CD4-positive, alpha-beta T cell (primary cell): ENCODE data around the gene DCTPP1. TPM values are rescaled to one million over a fixed set of nuclear protein-coding genes. Genes with fewer than 3 reads are reported as not detected.

Experiments
- ATAC-seq: fragments of 200-7000 bp; cut with Tn5 transposase; one replicate; pipeline ENCODE4 v1.10.0; 2022; ENCODE audit warnings: mild to moderate bottlenecking; ENCODE audit not compliant: poor library complexity
- CTCF ChIA-PET: fragments of 350-600 bp; sonication (Branson Sonifier 250); formaldehyde crosslinking; loops from one replicate; lab custom pipeline; 2021; ENCODE audit warnings: antibody characterized with exemption, inconsistent platforms; lab: Charles Lee
- POLR2A ChIA-PET: fragments of 350-600 bp; sonication (Branson Sonifier 250); formaldehyde crosslinking; loops from one replicate; lab custom pipeline; 2021; ENCODE audit warnings: antibody characterized with exemption, inconsistent platforms; lab: Charles Lee
- DNase-seq, 14 experiments: peaks; one replicate each; pipeline ENCODE4 v3.0.0-alpha.2; 2013 to 2020; ENCODE audit warnings: mixed read lengths in 2 of 14
- H3K27ac ChIP-seq, 2 donors: one replicate each; pipeline versions ENCODE4 v1.5.1 to v1.7.0; 2013; ENCODE audit warnings: low read length in 2 of 2, low read depth in 1 of 2, mild to moderate bottlenecking in 1 of 2
- H3K27me3 ChIP-seq, 2 experiments: 1 replicate in 1 of 2; 2 replicates in 1 of 2; pipeline versions ENCODE4 v1.6.1 to v1.7.0; 2013; ENCODE audit warnings: low read length in 2 of 2, control low read depth in 1 of 2, mild to moderate bottlenecking in 1 of 2, moderate library complexity in 1 of 2; ENCODE audit not compliant: insufficient read depth in 2 of 2, control insufficient read depth in 1 of 2
- H3K36me3 ChIP-seq: one replicate; pipeline ENCODE4 v1.6.1; 2013; ENCODE audit warnings: low read length, control low read depth; ENCODE audit not compliant: insufficient read depth
- H3K4me1 ChIP-seq: one replicate; pipeline ENCODE4 v1.6.1; 2013; ENCODE audit warnings: low read length, control low read depth; ENCODE audit not compliant: insufficient read depth
- H3K4me3 ChIP-seq: one replicate; pipeline ENCODE4 v1.5.1; 2013; ENCODE audit warnings: mild to moderate bottlenecking, low read length, moderate library complexity
- H3K9me3 ChIP-seq, 2 experiments: 1 replicate in 1 of 2; 2 replicates in 1 of 2; pipeline versions ENCODE4 v1.6.1 to v1.7.0; 2013; ENCODE audit warnings: low read length in 2 of 2, mild to moderate bottlenecking in 2 of 2, control low read depth in 1 of 2, moderate library complexity in 1 of 2; ENCODE audit not compliant: control insufficient read depth in 1 of 2, insufficient read depth in 1 of 2
- H3K27ac Mint-ChIP-seq: one replicate; pipeline ENCODE4 v1.8.0; 2020; ENCODE audit warnings: mixed read lengths
- H3K27me3 Mint-ChIP-seq: one replicate; pipeline ENCODE4 v1.8.0; 2021; ENCODE audit warnings: mixed read lengths
- H3K36me3 Mint-ChIP-seq: one replicate; pipeline ENCODE4 v1.8.0; 2021; ENCODE audit warnings: low read depth, mixed read lengths
- H3K4me1 Mint-ChIP-seq: one replicate; pipeline ENCODE4 v1.8.0; 2021; ENCODE audit warnings: low read depth, mixed read lengths
- H3K4me3 Mint-ChIP-seq: one replicate; pipeline ENCODE4 v1.8.0; 2020; ENCODE audit warnings: mild to moderate bottlenecking, mixed read lengths
- H3K9me3 Mint-ChIP-seq: one replicate; pipeline ENCODE4 v1.8.0; 2020; ENCODE audit warnings: mixed read lengths
- CTCF ChIP-seq: fragments of 200-600 bp; IDR thresholded peaks from one replicate; pipeline ENCODE4 v1.8.0; 2022; ENCODE audit warnings: antibody characterized with exemption, mild to moderate bottlenecking
- intact Hi-C, 2 experiments: fragments of 100-400 bp; cut with DNase I in 1 of 2; cut with micrococcal nuclease in 1 of 2; formaldehyde crosslinking; loops; one replicate each; pipeline versions ENCODE4 v1.15.1 to v1.9.0; 2023 to 2025; cut with DNase I, micrococcal nuclease
- total RNA-seq, 174 experiments: library from RNA in 2 of 174; stranded (reverse) in 2 of 174; gene quantifications; one replicate each; pipeline ENCODE4 v1.2.3 and lab custom pipeline; 2021 to 2026

The DCTPP1 gene
- total RNA-seq, 2 experiments from 2014 or later: 5.4 to 6.5 TPM

DNA sequence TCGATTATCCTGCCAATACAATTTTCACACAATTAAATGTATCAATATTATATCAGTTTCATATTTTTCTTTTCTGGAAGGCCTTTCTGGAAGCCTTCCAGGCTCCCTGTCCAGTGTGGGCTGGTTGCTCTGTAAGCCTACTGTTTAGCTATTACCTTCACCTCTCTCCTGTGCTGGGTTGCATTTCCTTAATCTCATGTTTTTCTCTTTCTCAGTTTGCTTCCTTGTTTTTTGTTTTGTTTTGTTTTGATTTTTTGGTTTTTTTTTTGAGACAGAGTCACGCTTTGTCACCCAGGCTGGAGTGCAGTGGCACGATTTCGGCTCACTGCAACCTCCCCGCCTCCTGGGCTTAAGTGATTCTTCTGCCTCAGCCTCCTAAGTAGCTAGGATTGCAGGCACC lies 9.0 kb upstream of the DCTPP1 start:
- Mint-ChIP-seq H3K27me3 (no peaks in the 10 kb centered on the region), H3K36me3 (peaks cover 9% of the 10 kb centered on the region), H3K4me1 (peaks cover 20% of the 10 kb centered on the region), H3K4me3 (no peak overlapping the region), H3K27ac (no peak overlapping the region), H3K9me3 (no peaks in the 10 kb centered on the region)
- Histone ChIP-seq H3K4me1 (peaks cover 18% of the 10 kb centered on the region), H3K9me3 (no peaks in the 10 kb centered on the region), H3K27ac (no peak overlapping the region), H3K4me3 (no peak overlapping the region), H3K36me3 (peaks cover 8% of the 10 kb centered on the region), H3K27me3 (no peaks in the 10 kb centered on the region)
- DNase-seq: no peak
- intact Hi-C loops: no loop called here
- TF ChIP-seq CTCF: no peak
- POLR2A ChIA-PET: no interaction called here
- ATAC-seq: no peak
- CTCF ChIA-PET: no interaction called here

GRCh38 chr16:30437511-30438046 lies 7.7 kb upstream of the DCTPP1 start:
- ChIA-PET POLR2A (no interaction called here), CTCF (interaction anchor here (1.1 kb wide), 1 partner anchor 11 kb away, joined by 3 read pairs; no protein-coding TSS in a partner anchor)
- Histone ChIP-seq H3K27ac (no peak overlapping the region), H3K27me3 (no peaks in the 10 kb centered on the region), H3K9me3 (no peaks in the 10 kb centered on the region), H3K4me1 (peaks cover 10% of the 10 kb centered on the region), H3K36me3 (no peaks in the 10 kb centered on the region), H3K4me3 (no peak overlapping the region)
- Mint-ChIP-seq H3K27me3 (no peaks in the 10 kb centered on the region), H3K4me1 (peaks cover 15% of the 10 kb centered on the region), H3K9me3 (no peaks in the 10 kb centered on the region), H3K36me3 (no peaks in the 10 kb centered on the region), H3K27ac (no peak overlapping the region), H3K4me3 (no peak overlapping the region)
- DNase-seq (no peak), ATAC-seq (no peak)
- TF ChIP-seq CTCF: no peak
- intact Hi-C loops: no loop called here

DNA sequence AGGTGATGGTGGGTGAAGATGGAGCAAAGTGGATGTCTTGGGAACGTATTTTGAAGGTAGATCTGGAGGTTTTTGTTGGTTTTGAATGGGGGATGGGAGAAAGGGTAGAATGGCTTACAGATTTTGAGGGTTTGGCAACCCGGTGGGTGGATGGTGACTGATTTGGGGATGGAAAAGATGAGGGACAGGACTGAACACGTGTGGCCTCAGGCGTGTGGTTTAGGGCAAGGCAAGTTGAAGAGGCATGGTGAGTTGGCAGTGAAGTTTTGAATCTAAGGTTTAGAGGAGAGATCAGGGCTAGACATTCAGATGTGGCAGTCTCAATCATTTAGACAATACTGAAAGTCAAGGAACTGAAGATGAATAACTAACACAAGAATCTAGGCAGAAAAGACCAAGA lies 5.0 kb upstream of the DCTPP1 start:
- TF ChIP-seq CTCF: no peak
- H3K36me3 Mint-ChIP-seq: no peaks in the 10 kb centered on the region
- no peak overlapping the region for H3K4me3 ChIP-seq
- ChIA-PET CTCF (no interaction called here), POLR2A (no interaction called here)
- peaks cover 15% of the 10 kb centered on the region for H3K4me1 Mint-ChIP-seq
- no peaks in the 10 kb centered on the region for H3K36me3 ChIP-seq
- no peak overlapping the region for H3K27ac ChIP-seq
- no peaks in the 10 kb centered on the region for H3K27me3 Mint-ChIP-seq
- DNase-seq: no peak
- no peak overlapping the region for H3K4me3 Mint-ChIP-seq
- intact Hi-C loops: loop anchor here (5.0 kb wide), 3 partner anchors 37 to 177 kb away; partner anchors contain the start of genes ITGAL (in 1 of the 2), ZNF689 (in 1 of the 2) and ZNF764 (in 1 of the 2)
- H3K9me3 ChIP-seq: no peaks in the 10 kb centered on the region
- peaks cover 22% of the 10 kb centered on the region for H3K4me1 ChIP-seq
- ATAC-seq: no peak
- no peaks in the 10 kb centered on the region for H3K27me3 ChIP-seq
- H3K9me3 Mint-ChIP-seq: no peaks in the 10 kb centered on the region
- H3K27ac Mint-ChIP-seq: no peak overlapping the region
